IMR-90 (cell line): Measurements from ENCODE around the gene CANT1. TPM values are rescaled to one million over a fixed set of nuclear protein-coding genes. Genes with fewer than 3 reads are reported as not detected.
A peak's percentile ranks its signal among the peaks of the same experiment; 100 is the strongest.

ENCODE experiments used
- ATAC-seq: fragments of 200-7000 bp; cut with Tn5 transposase; 2 replicates; pipeline ENCODE4 v1.9.1; 2020; ENCODE audit warnings: low read depth, mild to moderate bottlenecking, moderate library complexity
- BruUV-seq: library from RNA; stranded (reverse); fragments of 400-500 nt; replicated peaks from 2 replicates; lab custom pipeline; 2021; lab: Mats Ljungman, UMichigan
- CTCF ChIA-PET: fragments of 300-600 bp; formaldehyde crosslinking; extraction: SDS; loops from one replicate; lab custom pipeline; 2021; ENCODE audit warnings: antibody characterized with exemption; lab: Yijun Ruan, JAX
- POLR2A ChIA-PET: fragments of 300-600 bp; sonication (Branson Sonifier 250); formaldehyde crosslinking; loops from one replicate; lab custom pipeline; 2022; ENCODE audit warnings: antibody characterized with exemption; ENCODE audit not compliant: unreplicated experiment; lab: Charles Lee
- DNase-seq: peaks from one replicate; pipeline ENCODE4 v3.0.0; 2013
- H2AFZ ChIP-seq: replicated peaks from 2 replicates; pipeline ENCODE3; 2013; ENCODE audit warnings: low read length, mild to moderate bottlenecking; ENCODE audit not compliant: poor library complexity
- H2AK5ac ChIP-seq: 2 replicates; pipeline ENCODE4 v1.6.1; 2013; ENCODE audit warnings: low read depth, low read length, inconsistent platforms
- H2AK9ac ChIP-seq: replicated peaks from 2 replicates; pipeline ENCODE3; 2013; ENCODE audit warnings: mild to moderate bottlenecking, low read depth, low read length, moderate library complexity; ENCODE audit not compliant: poor library complexity
- H2BK120ac ChIP-seq: 2 replicates; pipeline ENCODE4 v1.6.1; 2013; ENCODE audit warnings: low read depth, low read length, inconsistent platforms
- H2BK15ac ChIP-seq: 3 replicates; pipeline ENCODE4 v1.6.1; 2013; ENCODE audit warnings: low read depth, low read length, inconsistent platforms
- H2BK20ac ChIP-seq: 2 replicates; pipeline ENCODE4 v1.6.1; 2013; ENCODE audit warnings: low read depth, mild to moderate bottlenecking, inconsistent platforms, low read length, moderate library complexity
- H2BK5ac ChIP-seq: 2 replicates; pipeline ENCODE4 v1.6.1; 2013; ENCODE audit warnings: mild to moderate bottlenecking, low read depth, low read length, inconsistent platforms; ENCODE audit not compliant: poor library complexity, severe bottlenecking
- H3K14ac ChIP-seq: replicated peaks from 2 replicates; pipeline ENCODE4 v1.6.1; 2013; ENCODE audit warnings: low read depth, low read length, inconsistent platforms
- H3K18ac ChIP-seq: 2 replicates; pipeline ENCODE4 v1.6.1; 2013; ENCODE audit warnings: low read depth, low read length, control low read depth
- H3K23ac ChIP-seq: 2 replicates; pipeline ENCODE4 v1.6.1; 2013; ENCODE audit warnings: low read depth, low read length, inconsistent platforms
- H3K27ac ChIP-seq: 2 replicates; pipeline ENCODE4 v1.5.1; 2013; ENCODE audit warnings: mild to moderate bottlenecking, control low read depth, low read length; ENCODE audit not compliant: insufficient read depth
- H3K27me3 ChIP-seq: 2 replicates; pipeline ENCODE4 v1.6.1; 2013; ENCODE audit warnings: low read length; ENCODE audit not compliant: control insufficient read depth, insufficient read depth
- H3K36me3 ChIP-seq: 2 replicates; pipeline ENCODE4 v1.6.1; 2013; ENCODE audit warnings: low read length, mixed read lengths; ENCODE audit not compliant: control insufficient read depth, insufficient read depth
- H3K4ac ChIP-seq: 2 replicates; pipeline ENCODE4 v1.6.1; 2013; ENCODE audit warnings: low read depth, low read length, inconsistent platforms
- H3K4me1 ChIP-seq: 2 replicates; pipeline ENCODE4 v1.6.1; 2013; ENCODE audit warnings: low read length, mixed read lengths; ENCODE audit not compliant: control insufficient read depth, insufficient read depth
- H3K4me2 ChIP-seq: 2 replicates; pipeline ENCODE4 v1.6.1; 2013; ENCODE audit warnings: low read depth, mild to moderate bottlenecking, control low read depth, low read length, moderate library complexity
- H3K4me3 ChIP-seq: 2 replicates; pipeline ENCODE4 v1.5.1; 2013; ENCODE audit warnings: low read depth, mild to moderate bottlenecking, control low read depth, low read length, moderate library complexity; ENCODE audit not compliant: insufficient read depth
- H3K56ac ChIP-seq: 2 replicates; pipeline ENCODE4 v1.6.1; 2013; ENCODE audit warnings: low read length, inconsistent platforms; ENCODE audit not compliant: insufficient read depth; ENCODE audit errors: extremely low read depth
- H3K79me1 ChIP-seq, 2 experiments: 2 replicates each; pipeline ENCODE4 v1.6.1; 2013; ENCODE audit warnings: low read length in 2 of 2, inconsistent platforms in 1 of 2, low read depth in 1 of 2
- H3K9ac ChIP-seq: 2 replicates; pipeline ENCODE4 v1.6.1; 2013; ENCODE audit warnings: low read depth, low read length, control low read depth
- H3K9me1 ChIP-seq: 2 replicates; pipeline ENCODE4 v1.6.1; 2013; ENCODE audit warnings: low read length, inconsistent platforms; ENCODE audit not compliant: insufficient read depth
- H3K9me3 ChIP-seq: 2 replicates; pipeline ENCODE4 v1.6.1; 2013; ENCODE audit warnings: low read length; ENCODE audit not compliant: control insufficient read depth, insufficient read depth
- H4K20me1 ChIP-seq: 2 replicates; pipeline ENCODE4 v1.6.1; 2013; ENCODE audit warnings: low read length, inconsistent platforms; ENCODE audit not compliant: insufficient read depth
- H4K5ac ChIP-seq: 2 replicates; pipeline ENCODE4 v1.6.1; 2013; ENCODE audit warnings: mild to moderate bottlenecking, low read depth, low read length, control low read depth
- H4K8ac ChIP-seq, 2 experiments: 2 replicates each; pipeline ENCODE4 v1.6.1; 2013; ENCODE audit warnings: low read depth in 2 of 2, low read length in 2 of 2, control low read depth in 1 of 2, inconsistent platforms in 1 of 2
- H4K91ac ChIP-seq: 2 replicates; pipeline ENCODE4 v1.6.1; 2013; ENCODE audit warnings: low read depth, low read length, inconsistent platforms; ENCODE audit not compliant: insufficient read depth
- BHLHE40 ChIP-seq: fragments of 150-350 bp; IDR thresholded peaks from 2 replicates; pipeline ENCODE4 v1.6.1; 2016; ENCODE audit warnings: mild to moderate bottlenecking, low read depth, low read length
- CEBPB ChIP-seq: IDR thresholded peaks from 2 replicates; pipeline ENCODE4 v1.6.1; 2012; ENCODE audit warnings: low read depth, low read length, improper control_type of control experiment
- CHD1 ChIP-seq: IDR thresholded peaks from 2 replicates; pipeline ENCODE4 v1.6.1; 2012; ENCODE audit warnings: low read depth, low read length, improper control_type of control experiment
- CTCF ChIP-seq: conservative IDR thresholded peaks from 2 replicates; pipeline ENCODE4 v1.5.1; 2012; ENCODE audit warnings: mild to moderate bottlenecking, low read depth, low read length, improper control_type of control experiment
- ELK1 ChIP-seq: fragments of 150-350 bp; IDR thresholded peaks from 2 replicates; pipeline ENCODE4 v1.6.1; 2016; ENCODE audit warnings: low read depth, mild to moderate bottlenecking, low read length, moderate library complexity, borderline replicate concordance
- FOS ChIP-seq: fragments of 150-350 bp; IDR thresholded peaks from 2 replicates; pipeline ENCODE4 v1.6.1; 2016; ENCODE audit warnings: low read depth, low read length
- MAFK ChIP-seq: IDR thresholded peaks from 2 replicates; pipeline ENCODE4 v1.6.1; 2012; ENCODE audit warnings: low read depth, low read length, improper control_type of control experiment
- MXI1 ChIP-seq: IDR thresholded peaks from 2 replicates; pipeline ENCODE4 v1.6.1; 2012; ENCODE audit warnings: low read depth, mild to moderate bottlenecking, low read length, moderate library complexity, borderline replicate concordance
- NFE2L2 ChIP-seq: fragments of 150-350 bp; IDR thresholded peaks from 2 replicates; pipeline ENCODE4 v1.6.1; 2016; ENCODE audit warnings: low read depth, mild to moderate bottlenecking, low read length
- RAD21 ChIP-seq: IDR thresholded peaks from 2 replicates; pipeline ENCODE4 v1.6.1; 2012; ENCODE audit warnings: low read length, improper control_type of control experiment
- RCOR1 ChIP-seq: IDR thresholded peaks from 2 replicates; pipeline ENCODE4 v1.6.1; 2012; ENCODE audit warnings: mild to moderate bottlenecking, low read length, improper control_type of control experiment; ENCODE audit not compliant: insufficient replicate concordance
- RFX5 ChIP-seq: IDR thresholded peaks from 2 replicates; pipeline ENCODE4 v1.8.0; 2012; ENCODE audit warnings: low read depth, mild to moderate bottlenecking, low read length, moderate library complexity
- SMC3 ChIP-seq: fragments of 150-350 bp; IDR thresholded peaks from 2 replicates; pipeline ENCODE4 v1.6.1; 2016; ENCODE audit warnings: low read depth, mild to moderate bottlenecking, antibody characterized with exemption, low read length, moderate library complexity
- WGBS, 2 experiments: methylation state at CpG; one replicate each; pipeline versions ENCODE4 v1.1.5 to v1.1.7; 2013; ENCODE audit warnings: missing lambda C conversion rate in 2 of 2; ENCODE audit not compliant: insufficient read length in 1 of 2; ENCODE audit errors: extremely low coverage in 2 of 2; 5-methylcytosine and 5-hydroxymethylcytosine counted together
- dilution Hi-C: fragments of 300-500 bp; cut with HindIII; formaldehyde crosslinking; loops from one replicate; pipeline ENCODE4 v1.14.3; 2018; ENCODE audit warnings: low sequenced_read_pairs; ENCODE audit not compliant: unreplicated experiment
- in situ Hi-C: fragments of 300-500 bp; cut with MboI; formaldehyde crosslinking; loops from 3 replicates; pipeline ENCODE4 v1.14.3; 2019; ENCODE audit warnings: low sequenced_read_pairs, inconsistent platforms, mixed read lengths
- intact Hi-C: fragments of 100-400 bp; cut with micrococcal nuclease; formaldehyde crosslinking; loops from 2 replicates; pipeline ENCODE4 v1.10.0; 2022
- polyA plus RNA-seq, 3 experiments: library from polyadenylated mRNA; depleted of rRNA; stranded (reverse); fragments of >200 nt; gene quantifications; 2 replicates each; pipeline ENCODE4 v1.2.3, GENCODE V29; 2012; ENCODE audit warnings: low replicate concordance in 1 of 3
- total RNA-seq: library from RNA; depleted of rRNA; stranded (reverse); fragments of >200 nt; gene quantifications from 2 replicates; pipeline ENCODE4 v1.2.3, GENCODE V29; 2012

CANT1 gene
- total and polyA plus RNA-seq, 2 of the 4 experiments (the other 2 are of a cell fraction) = 51.8 to 73.4 TPM

- no peak overlapping the region for H3K4me2 ChIP-seq
- dilution Hi-C loops = no loop called here
- POLR2A ChIA-PET = no interaction called here
- BruUV-seq = no TSS peak
- no peaks in the 10 kb centered on the region for H3K27me3 ChIP-seq
- peaks cover 5% of the 10 kb centered on the region; the same call in 1 of the 2 replicates for H4K20me1 ChIP-seq
- WGBS, 2 experiments = 73% methylated on average over 11 of the region's 22 CpGs; no CpG with 5 or more reads in 1 of the 2 experiments
- intact Hi-C loops = loop anchor here (1.0 to 2.0 kb wide), 3 partner anchors 37 to 107 kb away; partner anchors contain the start of gene TIMP2
- CTCF ChIA-PET = interaction anchor here (0.7 to 1.5 kb wide), 12 partner anchors 12 to 264 kb away, joined by 3 to 12 read pairs (median 3); no protein-coding TSS in a partner anchor
- H2BK15ac ChIP-seq = 0 out of 3 replicates have a peak overlapping the region, but pooled peaks have one; percentile 43
- no peak overlapping the region; the same call in 1 of the 2 replicates for H2BK20ac ChIP-seq
- peaks cover 18% of the 10 kb centered on the region; the same call in 1 of the 2 replicates for H3K36me3 ChIP-seq
- no peak overlapping the region for H3K56ac ChIP-seq
- H3K23ac ChIP-seq = no peak overlapping the region
- H3K27ac ChIP-seq = no peak overlapping the region; the same call in 1 of the 2 replicates
- ATAC-seq (no peak), DNase-seq (no peak)
- H3K9me1 ChIP-seq = peaks cover 5% of the 10 kb centered on the region; the same call in 1 of the 2 replicates
- in situ Hi-C loops = loop anchor here (25.0 kb wide), 1 partner anchor 485 kb away; no protein-coding TSS in a partner anchor
- peaks cover 3 to 40% of the 10 kb centered on the region in 2 experiments; a peak in 3 of 4 replicates for H3K79me1 ChIP-seq
- no peak overlapping the region for H2BK5ac ChIP-seq
- peak overlapping the region; percentile 78 for H4K91ac ChIP-seq
- peaks cover 21% of the 10 kb centered on the region for H3K4me1 ChIP-seq
- no peak overlapping the region; the same call in 1 of the 2 replicates for H4K5ac ChIP-seq
- no peaks in the 10 kb centered on the region for H3K9me3 ChIP-seq
- peak overlapping the region; percentile 74; the same call in 1 of the 2 replicates for H2AK5ac ChIP-seq
- H3K14ac ChIP-seq = no peak overlapping the region
- peak overlapping the region; percentile 87; the same call in 1 of the 2 replicates for H3K4ac ChIP-seq
- peak overlapping the region in 1 of 2 experiments; percentile 81; a peak in 2 of 4 replicates for H4K8ac ChIP-seq
- H2BK120ac ChIP-seq = peak overlapping the region; percentile 85
- no peak overlapping the region for H3K4me3 ChIP-seq
- H2AFZ ChIP-seq = peak overlapping the region; percentile 79
- no peak for TF ChIP-seq NFE2L2
- no peak for TF ChIP-seq FOS
- no peak for TF ChIP-seq RCOR1
- no peak for TF ChIP-seq ELK1
- TF ChIP-seq CHD1 = no peak
- TF ChIP-seq CTCF = no peak
- TF ChIP-seq RFX5 = no peak
- TF ChIP-seq SMC3 = no peak
- TF ChIP-seq CEBPB = no peak
- no peak for TF ChIP-seq RAD21
- TF ChIP-seq MAFK = no peak
- TF ChIP-seq BHLHE40 = no peak
- no peak for TF ChIP-seq MXI1
- no peak overlapping the region for H3K18ac ChIP-seq
- H3K9ac ChIP-seq = no peak overlapping the region
- peak overlapping the region; percentile 35 for H2AK9ac ChIP-seq
Observed at GRCh38 chr17:78971756-78972506, 37.6 kb downstream of the CANT1 start.
